Measurements from ENCODE around the gene EIF3I. TPM values are rescaled to one million over a fixed set of nuclear protein-coding genes. Genes with fewer than 3 reads are reported as not detected.

Gene EIF3I
- 456 and 480 TPM in 2 replicates for total RNA-seq

GRCh38 chr1:32221980-32222755 is at the start of gene EIF3I, which contains the start of gene TMEM234:
Gene EIF3I (plus strand): TSS chr1:32222407. CDS start chr1:32222442, 35 bp downstream.
Gene TMEM234 (minus strand): TSS chr1:32222353. CDS start chr1:32222322, 31 bp downstream.

GRCh38 chr1:32179443-32180185 is 42.6 kb upstream of the EIF3I start, which contains the start of gene TXLNA:
Gene TXLNA (plus strand): TSS chr1:32179675. CDS start chr1:32180346, 671 bp downstream.

GRCh38 chr1:32200226-32201010 is 21.8 kb upstream of the EIF3I start, which contains the start of gene CCDC28B:
Gene CCDC28B (plus strand): TSS chr1:32200595. CDS start chr1:32201936, 1,341 bp downstream.

GRCh38 chr1:32205401-32206370 is 16.5 kb upstream of the EIF3I start, which contains the start of gene IQCC:
Gene IQCC (plus strand): TSS chr1:32205671. CDS start chr1:32205682, 11 bp downstream.

GRCh38 chr1:32208891-32209328 is 13.3 kb upstream of the EIF3I start, which contains the start of gene DCDC2B:
Gene DCDC2B (plus strand): TSS chr1:32209089. CDS start chr1:32209094, 5 bp downstream.

GRCh38 chr1:32246888-32247273 is 24.7 kb downstream of the EIF3I start, which contains the start of gene FAM167B:
Gene FAM167B (plus strand): TSS chr1:32247222. CDS start chr1:32247422, 200 bp downstream.

GRCh38 chr1:32250893-32251716 is 28.9 kb downstream of the EIF3I start, which contains the start of gene LCK:
Gene LCK (plus strand): TSS chr1:32251265. CDS start chr1:32274330, 23,065 bp downstream.

Other genes with a start within 250 kb of the EIF3I start
- 98.4 and 98.6 TPM in 2 replicates for gene KHDRBS1, start 208.5 kb upstream of the EIF3I start, total RNA-seq
- gene TMEM39B, start 149.5 kb upstream of the EIF3I start, total RNA-seq = 10.3 and 13.4 TPM in 2 replicates
- gene KPNA6, start 114.4 kb upstream of the EIF3I start, total RNA-seq = 45.1 and 46.0 TPM in 2 replicates
- 65.8 and 66.6 TPM in 2 replicates for gene TXLNA, start 42.7 kb upstream of the EIF3I start, total RNA-seq
- 12.5 and 13.0 TPM in 2 replicates for gene CCDC28B, start 21.8 kb upstream of the EIF3I start, total RNA-seq
- 0.53 and 2.6 TPM in 2 replicates for gene IQCC, start 16.7 kb upstream of the EIF3I start, total RNA-seq
- gene DCDC2B, start 13.3 kb upstream of the EIF3I start, total RNA-seq = not detected in 2 replicates
- gene TMEM234, start 54 bp upstream of the EIF3I start, total RNA-seq = 9.4 and 10.1 TPM in 2 replicates
- 20.3 and 24.0 TPM in 2 replicates for gene FAM167B, start 24.8 kb downstream of the EIF3I start, total RNA-seq
- gene LCK, start 28.9 kb downstream of the EIF3I start, total RNA-seq = 0.20 TPM in 1 of 2 replicates, not detected in the other
- gene HDAC1, start 69.7 kb downstream of the EIF3I start, total RNA-seq = 128 and 129 TPM in 2 replicates
- 119 and 130 TPM in 2 replicates for gene MARCKSL1, start 113.8 kb downstream of the EIF3I start, total RNA-seq
- 0.13 and 0.79 TPM in 2 replicates for gene FAM229A, start 140.1 kb downstream of the EIF3I start, total RNA-seq
- not detected in 2 replicates for gene TSSK3, start 140.1 kb downstream of the EIF3I start, total RNA-seq
- 56.6 and 61.3 TPM in 2 replicates for gene BSDC1, start 172.0 kb downstream of the EIF3I start, total RNA-seq
- gene ZBTB8B, start 242.7 kb downstream of the EIF3I start, total RNA-seq = under 0.01 TPM in 1 of 2 replicates, not detected in the other